DMS53 treated with DMSO at 0.1 percent for 48 hours (cell line): ENCODE results near the gene SEC24B.
A peak's percentile ranks its signal among the peaks of the same experiment; 100 is the strongest.
"Not testable (repeated sequence)": the region's sequence is repeated elsewhere in the genome, so short reads cannot be mapped to it uniquely, and the experiment has no call there.

ENCODE experiments used
- DNase-seq: peaks from one replicate; lab custom pipeline; 2025; ENCODE audit not compliant: unreplicated experiment; lab: John Stamatoyannopoulos, UW

Gene SEC24B

DNA sequence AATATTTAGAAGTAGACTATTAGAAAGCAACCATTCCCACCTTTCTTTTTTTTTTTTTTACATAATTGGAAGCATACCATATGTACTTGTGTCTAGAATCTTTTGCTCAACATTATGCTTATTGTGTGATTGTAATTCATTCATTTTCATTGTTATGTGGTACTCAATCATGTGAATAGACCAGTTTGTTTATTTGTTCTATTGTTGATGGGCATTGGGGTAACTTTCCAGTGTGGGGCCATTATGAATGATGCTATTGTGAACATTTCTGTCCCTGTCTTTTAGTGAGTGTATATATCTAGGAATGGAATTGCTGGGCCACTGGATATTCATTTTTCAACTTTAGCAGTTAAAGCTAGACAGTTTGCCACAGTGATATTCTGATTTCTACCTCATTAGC is 63.9 kb downstream of the SEC24B start:
- DNase-seq: no peak

DNA sequence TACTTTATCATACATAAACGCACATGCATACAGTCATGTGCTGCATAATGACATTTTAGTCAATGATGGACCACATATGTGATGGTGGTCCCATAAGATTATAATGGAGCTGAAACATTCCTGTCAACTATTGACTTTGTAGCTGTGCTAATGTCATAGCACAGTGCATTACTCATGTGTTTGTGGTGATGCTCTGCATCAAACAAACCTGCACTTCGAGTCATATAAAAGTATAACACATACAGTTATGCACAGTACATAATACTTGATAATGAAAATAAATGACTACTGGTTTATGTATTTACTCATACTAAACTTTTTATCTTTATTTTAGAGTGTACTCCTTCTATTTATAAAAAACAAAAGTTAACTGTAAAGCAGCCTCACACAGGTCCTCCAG is 65.9 kb downstream of the SEC24B start:
- no peak for DNase-seq

DNA sequence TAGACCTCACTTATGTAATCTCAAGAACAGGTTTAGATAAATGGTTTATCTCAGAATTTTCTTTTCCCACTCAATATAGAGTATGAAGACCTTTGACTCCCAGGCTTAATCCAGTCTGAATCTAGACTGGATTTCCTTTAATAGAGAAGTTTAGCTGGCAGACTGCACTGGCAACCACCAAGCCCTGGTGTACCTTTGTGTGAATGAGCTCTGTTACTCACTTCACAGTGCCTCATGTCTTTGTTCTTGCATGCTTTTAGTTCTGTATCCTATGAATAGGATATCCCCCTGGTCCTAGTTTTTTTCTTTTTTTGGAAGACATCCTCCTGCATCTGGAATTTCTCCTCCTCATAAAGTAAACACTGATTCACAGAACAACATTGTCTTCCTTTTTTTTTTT is 73.3 kb downstream of the SEC24B start:
- no peak for DNase-seq

DNA sequence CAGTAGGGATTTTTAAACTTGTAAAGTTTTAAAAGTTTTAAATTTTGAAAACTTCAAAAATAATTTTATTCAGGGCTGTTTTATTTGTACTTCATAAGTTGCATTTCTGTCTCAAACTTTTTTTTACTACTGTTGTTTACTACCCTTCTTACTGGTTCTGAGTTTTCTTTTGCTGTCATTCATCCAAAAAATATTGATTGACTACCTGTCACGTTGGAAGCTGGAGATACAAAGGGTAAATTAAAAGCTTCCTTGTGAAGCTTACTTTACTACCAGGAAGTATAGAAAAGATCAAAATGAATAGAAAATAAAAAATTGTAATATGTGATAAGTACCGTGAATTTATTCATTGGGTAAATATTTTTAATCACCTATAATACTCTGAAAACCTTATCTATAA is 77.1 kb downstream of the SEC24B start:
- DNase-seq: no peak

DNA sequence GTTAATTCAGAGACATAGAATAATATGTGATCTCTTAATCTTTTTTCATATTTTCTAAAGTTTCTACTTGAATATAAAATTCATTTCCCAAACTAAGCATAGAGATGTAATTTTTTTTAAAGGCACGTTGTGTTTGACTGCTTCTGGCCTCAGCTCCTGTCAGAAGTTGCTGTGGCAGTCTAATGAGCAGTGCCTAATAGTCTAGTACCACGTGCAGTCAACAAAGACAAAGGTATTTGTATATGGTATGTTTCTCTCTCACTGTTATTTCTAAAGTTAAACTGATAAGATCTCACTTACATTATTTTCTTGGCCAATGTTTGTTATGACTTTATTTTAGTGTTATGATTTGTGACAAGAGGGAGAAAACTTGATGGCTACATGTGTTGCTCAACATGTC is 77.8 kb downstream of the SEC24B start:
- DNase-seq: no peak

DNA sequence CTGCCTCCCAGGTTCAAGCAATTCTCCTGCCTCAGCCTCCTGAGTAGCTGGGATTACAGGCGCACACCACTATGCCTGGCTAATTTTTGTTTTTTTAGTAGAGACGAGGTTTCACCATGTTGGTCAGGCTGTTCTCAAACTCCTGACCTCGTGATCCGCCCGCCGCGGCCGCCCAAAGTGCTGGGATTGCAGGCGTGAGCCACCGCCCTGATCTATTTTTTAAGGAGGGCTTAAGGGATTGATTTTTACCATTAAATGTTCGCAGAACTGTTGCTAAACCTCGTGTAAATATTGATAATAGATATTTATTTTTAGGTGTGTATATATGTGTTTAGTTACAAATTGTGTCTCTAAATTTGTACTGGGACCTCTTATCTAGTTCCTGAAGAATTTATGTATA is 79.8 kb downstream of the SEC24B start:
- DNase-seq: not testable (repeated sequence)

DNA sequence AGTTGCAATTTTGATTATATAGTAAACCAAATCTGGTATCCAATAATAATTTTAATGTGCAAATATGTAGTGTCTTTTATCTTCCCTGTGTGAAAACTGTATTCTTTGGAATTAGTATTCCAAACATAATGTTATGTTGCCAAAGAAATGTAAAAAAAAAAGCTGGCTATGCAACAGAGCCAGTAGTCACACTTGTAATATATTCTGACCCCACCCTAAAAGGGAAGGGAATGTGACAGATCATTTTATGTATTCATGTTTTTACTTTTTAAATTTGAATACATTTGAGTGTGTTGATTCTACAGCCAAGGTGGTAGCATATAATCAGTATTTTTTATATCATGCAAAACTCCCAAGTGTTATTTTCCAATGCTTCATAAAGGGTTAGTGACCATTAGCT is 98.6 kb downstream of the SEC24B start:
- no peak for DNase-seq

DNA sequence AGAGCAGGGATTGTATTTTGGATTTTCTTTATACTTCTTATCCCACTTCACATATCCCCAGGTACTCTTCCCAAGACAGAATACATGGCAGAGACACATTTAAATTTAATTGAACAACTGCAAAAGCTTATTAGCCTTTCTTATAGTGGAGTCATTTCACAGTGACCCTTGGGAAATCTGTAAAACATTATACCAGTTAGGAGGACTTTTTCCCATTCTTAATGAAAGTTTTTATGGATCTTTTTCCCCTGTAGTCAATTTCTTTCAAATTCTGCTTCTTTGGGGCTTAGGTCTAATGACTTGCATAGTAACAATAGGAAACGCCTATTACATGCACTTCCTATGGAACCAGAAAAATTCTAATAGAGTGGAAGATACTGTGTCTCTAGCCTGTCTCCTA is 111.8 kb downstream of the SEC24B start:
- DNase-seq: no peak

DNA sequence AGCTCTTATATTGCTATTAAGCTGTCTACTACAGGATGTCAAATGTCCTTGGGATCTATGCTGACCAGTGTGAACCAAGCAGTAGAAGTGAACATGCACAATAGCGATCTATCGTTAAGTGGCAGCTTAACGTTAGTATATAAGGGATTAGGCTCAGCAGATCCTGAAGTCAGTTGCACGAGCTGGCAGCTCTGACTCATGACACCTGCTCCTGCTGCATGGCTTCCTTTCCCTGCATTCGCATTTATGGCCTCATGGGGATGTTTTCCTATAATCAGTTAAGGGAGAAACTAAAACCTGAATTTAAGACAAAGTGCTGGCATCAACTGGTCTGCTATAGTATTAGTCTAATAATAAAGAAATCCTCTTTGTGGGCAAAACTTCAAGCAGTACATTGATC is 113.8 kb downstream of the SEC24B start:
- DNase-seq: no peak

DNA sequence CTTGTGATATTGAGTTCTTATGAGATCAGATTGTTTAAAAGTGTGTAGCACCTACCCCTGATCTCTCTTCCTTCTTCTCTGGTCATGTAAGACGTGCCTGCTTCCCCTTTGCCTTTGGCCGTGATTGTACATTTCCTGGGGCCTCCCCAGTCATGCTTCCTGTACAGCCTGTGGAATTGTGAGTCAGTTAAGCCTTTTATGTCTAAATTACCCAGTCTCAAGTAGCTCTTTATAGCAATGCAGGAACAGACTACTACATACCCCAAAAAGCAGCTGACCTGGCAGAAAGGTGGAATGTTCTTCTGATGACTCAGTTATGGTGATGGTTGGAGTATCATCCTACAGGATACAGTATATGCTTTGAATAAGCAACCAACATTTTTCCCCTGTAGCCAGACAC is 115.0 kb downstream of the SEC24B start:
- no peak for DNase-seq

DNA sequence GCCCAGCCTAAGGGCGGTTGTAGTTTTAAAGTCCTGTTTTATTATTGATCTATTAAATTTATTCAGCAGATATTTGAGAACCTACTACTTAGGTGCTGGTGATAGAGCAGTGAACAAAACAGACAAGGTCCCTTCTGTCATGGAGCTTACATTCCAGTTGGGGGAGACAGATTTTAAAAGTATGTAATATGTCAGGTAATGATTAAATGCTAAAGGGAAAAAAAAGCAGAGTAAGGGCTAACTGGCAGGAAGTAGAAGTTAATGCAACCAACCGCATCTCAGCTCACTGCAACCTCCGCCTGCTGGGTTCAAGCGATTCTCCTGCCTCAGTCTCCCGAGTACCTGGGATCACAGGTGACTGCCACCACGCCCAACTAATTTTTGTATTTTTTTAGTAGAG is 118.6 kb downstream of the SEC24B start:
- DNase-seq: no peak

DNA sequence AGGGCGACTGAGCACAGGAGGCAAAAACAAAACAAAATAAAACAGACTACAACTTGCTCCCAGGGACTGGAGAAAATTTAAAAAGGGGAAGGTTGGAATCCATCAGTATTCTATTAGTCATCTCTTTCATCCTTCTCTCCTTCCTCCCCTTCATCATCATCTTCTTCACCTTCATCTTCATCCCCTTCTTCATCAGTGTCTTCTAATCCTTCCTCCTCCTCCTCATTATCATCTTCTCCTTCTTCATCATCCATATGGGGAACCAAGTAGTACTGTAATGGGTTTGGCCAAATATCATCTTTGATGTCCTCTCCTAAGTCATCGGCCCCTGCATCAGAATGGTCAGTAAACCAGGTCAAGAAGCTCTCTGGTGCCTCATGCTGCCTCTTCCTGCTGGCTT is 119.5 kb downstream of the SEC24B start:
- DNase-seq: no peak

DNA sequence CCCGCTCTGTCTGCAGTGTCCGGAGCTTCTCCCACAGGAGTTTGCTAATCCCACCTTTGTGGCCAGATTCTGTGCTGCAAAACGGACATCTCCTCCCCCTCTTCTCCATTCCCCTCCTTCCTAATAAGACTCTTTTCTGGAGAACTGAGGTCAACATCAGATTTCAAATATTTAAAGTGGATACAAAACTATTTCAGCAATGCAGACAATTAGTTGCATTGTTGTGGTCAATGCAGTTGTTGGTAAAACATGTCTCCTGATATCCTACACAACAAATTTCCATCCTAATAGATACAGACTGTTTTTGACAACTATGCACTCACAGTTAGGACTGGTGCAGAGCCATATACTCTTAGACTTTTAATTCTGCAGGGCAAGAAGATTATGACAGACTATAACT is 121.4 kb downstream of the SEC24B start:
- DNase-seq: no peak

DNA sequence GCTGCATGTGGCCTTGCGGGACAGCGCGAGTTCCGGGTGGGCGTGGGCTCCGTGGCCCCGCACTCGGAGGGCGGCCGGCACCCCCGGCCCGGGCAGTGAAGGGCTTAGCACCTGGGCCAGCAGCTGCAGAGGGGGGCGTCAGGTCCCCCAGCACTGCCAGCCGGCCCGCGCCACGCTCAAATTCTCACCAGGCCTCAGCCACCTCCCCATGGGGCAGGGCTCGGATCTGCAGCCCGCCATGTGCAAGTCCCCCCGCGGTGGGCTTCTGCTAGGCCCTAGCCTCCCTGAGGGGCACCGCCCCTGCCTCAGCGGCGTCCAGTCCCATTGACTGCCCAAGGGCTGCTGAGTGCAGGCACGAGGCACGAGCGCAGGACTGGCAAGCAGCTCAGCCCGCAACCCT is 123.8 kb downstream of the SEC24B start:
- no peak for DNase-seq

DNA sequence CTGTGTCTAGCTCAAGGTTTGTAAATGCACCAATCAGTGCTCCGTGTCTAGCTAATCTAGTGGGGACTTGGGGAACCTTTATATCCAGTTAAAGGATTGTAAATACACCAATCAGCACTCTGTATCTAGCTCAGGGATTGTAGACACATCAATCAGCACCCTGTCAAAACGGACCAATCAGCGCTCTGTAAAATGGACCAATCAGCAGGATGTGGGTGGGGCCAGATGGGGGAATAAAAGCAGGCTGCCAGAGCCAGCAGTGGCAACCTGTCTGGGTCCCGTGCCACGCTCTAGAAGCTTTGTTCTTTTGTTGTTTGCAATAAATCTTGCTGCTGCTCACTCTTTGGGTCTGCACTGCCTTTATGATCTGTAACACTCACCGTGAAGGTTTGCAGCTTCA is 124.5 kb downstream of the SEC24B start:
- not testable (repeated sequence) for DNase-seq

DNA sequence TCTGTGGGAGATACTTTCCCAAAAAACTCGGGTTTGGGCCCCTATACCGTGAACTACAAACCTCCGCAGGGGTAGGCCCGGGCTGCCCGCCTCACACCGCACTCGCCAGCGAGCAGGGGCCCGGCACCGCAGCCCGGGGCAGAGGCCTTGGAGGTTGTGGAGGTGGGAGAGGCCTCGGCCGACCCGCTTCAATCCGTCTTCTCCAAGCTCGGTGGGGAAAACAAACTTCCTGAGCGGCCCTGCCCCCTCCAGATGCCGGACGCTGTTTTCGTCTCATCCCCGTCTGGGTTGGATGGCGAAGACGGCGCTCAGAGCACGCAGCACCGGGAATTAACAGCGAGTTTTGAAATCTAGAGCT is 126.0 kb downstream of the SEC24B start:
- DNase-seq: no peak

DNA sequence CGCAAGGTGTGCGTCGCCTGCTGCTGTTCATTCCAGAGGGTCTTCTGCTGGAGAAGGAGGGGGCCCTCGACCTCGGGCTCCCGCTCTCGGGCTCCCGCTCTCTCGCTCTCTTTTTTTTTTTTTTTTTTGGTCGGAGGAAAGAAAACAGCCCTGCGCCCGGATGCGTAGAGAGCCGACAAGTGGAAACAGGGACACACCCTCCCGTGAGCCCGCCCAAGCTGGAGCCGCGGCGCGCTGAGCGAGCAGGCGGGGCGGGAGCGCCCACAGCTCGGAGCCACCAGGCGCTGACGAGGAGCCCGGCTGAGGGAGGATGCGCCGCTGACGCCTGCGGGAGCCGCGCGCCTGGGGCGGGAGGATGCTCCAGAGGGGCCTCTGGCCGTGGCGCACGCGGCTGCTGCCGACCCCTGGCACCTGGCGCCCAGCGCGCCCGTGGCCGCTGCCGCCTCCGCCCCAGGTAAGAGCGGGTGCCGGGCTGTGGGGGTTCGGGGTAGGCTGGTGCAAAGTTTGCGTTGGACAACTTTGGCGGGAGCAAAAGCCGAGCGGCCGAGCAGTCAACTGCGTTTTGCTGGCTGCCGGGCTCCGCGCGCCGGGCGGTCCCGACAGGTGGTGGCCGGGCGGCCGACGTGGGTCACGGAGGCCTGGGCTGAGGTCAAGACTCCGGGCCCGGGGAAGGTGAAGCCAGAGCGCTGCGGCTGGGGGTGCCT is 126.5 kb downstream of the SEC24B start, which contains the start of gene MCUB:
TSS of gene MCUB (plus strand) at position 264 of the 704 bp plus-strand sequence. CDS start at position 356, 92 bp downstream.
- peak; percentile 53 for DNase-seq

DNA sequence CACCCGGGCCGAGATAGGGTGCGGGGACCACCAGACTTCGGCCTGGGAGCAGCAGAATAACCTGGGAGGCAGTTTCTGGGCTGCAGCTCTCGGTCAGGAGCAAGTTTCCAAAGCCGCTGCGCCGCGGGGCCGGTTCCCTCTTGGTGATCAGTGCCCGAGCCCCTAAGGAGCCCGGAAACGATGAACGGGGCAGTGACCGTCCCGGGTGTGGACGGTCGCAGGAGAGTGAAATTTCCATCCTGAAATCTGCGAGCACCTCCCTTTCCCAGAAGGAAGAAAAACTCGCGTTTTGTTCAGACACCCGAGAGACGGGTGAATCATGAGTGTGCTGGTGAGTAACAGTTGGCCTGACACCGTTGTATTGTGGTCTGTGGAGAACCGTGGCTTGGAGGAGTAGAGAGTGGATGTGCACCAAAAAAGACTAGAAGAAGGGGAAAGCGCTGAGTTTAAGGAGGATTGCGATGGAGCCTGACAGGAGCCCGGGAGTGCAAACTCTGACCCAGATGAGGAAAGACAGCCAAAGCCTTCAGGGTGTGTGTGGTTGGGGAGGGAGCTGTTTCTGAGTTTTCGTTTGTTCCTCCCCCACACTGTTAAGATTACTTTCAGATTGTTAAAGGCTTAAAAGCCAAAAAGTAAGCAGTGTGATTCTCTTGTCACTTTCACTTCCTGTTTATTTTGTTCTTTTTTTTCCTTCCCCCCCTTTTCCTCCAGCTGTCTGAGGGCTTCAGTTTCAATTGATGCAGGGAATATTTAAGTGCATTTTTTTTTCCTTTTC is 127.3 kb downstream of the SEC24B start:
- peak; percentile 3 for DNase-seq

DNA sequence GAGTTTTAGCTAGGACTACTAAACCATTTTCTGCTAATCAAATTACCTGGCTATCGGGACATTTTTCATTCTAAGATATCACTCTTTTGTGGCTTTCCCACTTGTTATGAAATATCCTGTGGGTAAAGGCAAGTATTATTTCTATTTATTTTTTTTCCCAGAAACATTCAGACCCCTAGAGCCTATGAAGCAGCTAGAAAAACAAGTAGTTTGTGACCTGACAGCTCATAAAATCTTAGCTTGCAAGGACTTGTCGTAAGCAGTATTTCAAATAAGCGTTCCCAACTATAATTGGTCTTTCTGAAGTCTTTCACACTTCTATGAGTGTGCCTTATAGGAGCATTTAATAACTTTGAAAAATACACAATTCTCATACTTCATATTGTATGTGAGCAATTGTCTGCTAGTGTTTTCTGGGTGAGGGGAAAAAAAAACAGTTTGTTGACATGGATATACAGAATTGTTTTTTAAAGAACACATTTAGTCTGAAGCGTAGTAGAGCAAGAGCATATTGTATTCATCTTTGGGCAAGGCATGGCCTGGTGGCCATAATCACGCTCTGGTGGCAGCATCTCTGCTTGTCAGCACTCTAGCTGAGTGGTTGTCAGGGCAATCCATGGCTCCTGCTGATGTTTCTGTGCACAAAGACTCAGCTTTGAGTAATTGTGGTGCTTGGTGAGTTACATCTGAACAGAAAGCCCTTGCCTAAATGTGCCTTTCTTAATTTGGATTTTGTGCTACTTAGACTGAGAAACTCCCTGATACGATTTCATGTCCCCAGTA is 129.0 kb downstream of the SEC24B start:
- no peak for DNase-seq

DNA sequence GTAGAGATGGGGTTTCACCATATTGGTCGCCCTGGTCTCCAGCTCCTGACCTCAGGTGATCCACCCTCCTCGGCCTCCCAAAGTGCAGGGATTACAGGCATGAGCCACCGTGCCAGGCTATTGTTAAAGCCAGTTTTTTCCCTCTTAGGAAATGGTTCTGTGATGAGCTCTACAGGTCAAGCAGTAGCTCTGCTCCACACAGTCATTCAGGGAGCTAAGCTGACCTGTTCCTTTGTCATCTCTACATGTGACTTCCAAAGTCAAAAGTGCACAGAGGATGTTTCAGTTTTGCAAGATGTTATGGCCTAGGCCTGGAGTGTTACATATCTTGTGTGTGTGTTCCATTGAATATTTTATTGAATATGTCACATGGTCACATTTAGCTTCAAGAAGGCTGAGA is 137.9 kb downstream of the SEC24B start:
- no peak for DNase-seq

DNA sequence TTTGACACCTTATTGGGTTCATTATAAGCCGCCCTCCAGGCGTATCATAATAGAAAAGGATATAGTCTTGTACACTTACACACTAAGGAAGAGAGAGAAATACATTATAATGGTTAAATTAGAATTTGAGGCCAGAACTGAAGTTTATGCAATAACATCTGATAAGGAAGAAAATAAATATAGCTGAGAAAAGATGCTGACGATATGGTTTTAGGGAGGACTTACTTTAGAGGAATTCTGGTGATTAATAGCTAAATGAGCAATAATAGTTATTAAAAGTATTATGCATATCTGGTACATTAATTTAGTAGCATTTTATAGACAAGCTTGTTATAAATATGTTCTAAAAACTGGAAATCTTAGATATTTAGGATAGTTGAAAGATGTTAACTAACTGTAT is 138.5 kb downstream of the SEC24B start:
- DNase-seq: no peak

DNA sequence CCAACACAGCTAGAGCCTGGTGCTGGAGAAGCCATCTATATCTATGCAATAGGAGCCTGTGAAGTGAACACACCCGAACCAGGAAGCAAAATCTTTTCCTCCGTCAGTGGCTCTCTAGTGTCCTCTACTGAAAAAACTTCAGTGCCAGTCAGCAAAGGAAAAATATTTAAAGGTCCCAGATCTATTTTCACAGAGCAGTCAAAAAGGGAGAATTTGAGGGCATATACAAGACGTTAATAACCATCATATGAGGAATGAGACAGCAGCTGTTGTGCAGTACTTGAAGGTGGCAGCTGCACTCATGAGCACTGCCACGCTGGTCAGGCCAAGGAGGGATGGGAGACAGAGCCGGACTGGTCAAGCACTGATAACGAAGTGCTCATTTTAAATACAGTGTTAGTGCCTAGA is 140.8 kb downstream of the SEC24B start:
- DNase-seq: peak; percentile 26
